Occipital lobe (tissue), 2 donors: ENCODE data around the gene NAT10. TPM values are rescaled to one million over a fixed set of nuclear protein-coding genes. Genes with fewer than 3 reads are reported as not detected.

ENCODE experiments used
- DNase-seq: peaks from one replicate; lab custom pipeline; 2025; lab: John Stamatoyannopoulos, UW
- total RNA-seq: library from RNA; depleted of rRNA; stranded (reverse); fragments of >200 nt; gene quantifications from one replicate; pipeline ENCODE4 v1.2.3, GENCODE V29; 2014

The NAT10 gene
- total RNA-seq, 1 donor from 2014 or later: 12.2 TPM

DNA sequence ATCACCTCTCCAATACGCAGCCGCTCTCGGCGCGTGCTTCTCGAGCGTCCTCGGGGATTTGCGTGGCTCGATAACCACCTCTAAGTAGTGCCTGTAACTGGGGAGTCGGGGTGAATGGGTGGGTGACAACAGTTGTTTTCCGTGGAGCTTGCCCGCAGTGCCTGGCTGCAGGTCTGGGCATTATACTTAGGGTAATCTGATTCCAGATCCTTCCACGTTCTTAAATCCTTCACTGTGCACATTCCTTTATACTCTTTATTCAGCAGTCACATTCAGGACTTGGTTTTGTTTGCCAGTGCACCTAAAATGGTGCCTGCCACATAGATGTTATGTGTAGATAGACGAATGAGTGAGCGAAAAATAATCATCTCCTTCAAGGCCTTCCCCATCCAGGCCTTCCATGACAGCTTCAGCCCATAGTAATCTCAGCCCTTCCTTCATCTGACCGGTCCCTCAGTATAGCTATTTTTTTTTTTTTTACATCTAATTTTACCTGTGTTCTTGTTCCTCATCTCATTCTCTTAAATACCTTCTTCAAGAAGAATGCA is 602 bp downstream of the NAT10 start:
- DNase-seq: no peak

GRCh38 chr11:34111722-34112270 is 6.4 kb downstream of the NAT10 start:
- DNase-seq: no peak

DNA sequence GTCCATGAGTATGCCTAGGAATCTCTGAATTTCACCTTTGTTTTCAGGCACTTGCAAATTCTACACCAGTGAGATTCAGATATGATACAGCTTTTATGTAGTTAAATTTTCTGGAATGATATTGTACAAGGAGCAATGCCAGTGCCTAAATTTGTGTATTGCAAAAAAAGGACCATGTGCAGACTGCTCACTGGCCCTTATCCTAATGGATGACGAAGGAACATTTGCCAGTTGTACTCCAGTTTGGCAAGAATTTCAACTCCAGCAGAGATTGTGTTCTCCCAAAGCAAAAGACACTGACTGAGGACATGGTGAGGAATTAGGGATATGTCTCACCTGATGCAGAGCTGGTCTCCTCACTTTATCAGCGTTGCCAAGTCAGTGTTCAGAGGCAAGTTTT is 8.6 kb downstream of the NAT10 start:
- DNase-seq: no peak

- no peak for DNase-seq
These were observed 9.0 kb downstream of the NAT10 start for GRCh38 chr11:34114471-34114870.

- no peak for DNase-seq
These were observed 15.2 kb downstream of the NAT10 start for GRCh38 chr11:34120651-34121050.

DNA sequence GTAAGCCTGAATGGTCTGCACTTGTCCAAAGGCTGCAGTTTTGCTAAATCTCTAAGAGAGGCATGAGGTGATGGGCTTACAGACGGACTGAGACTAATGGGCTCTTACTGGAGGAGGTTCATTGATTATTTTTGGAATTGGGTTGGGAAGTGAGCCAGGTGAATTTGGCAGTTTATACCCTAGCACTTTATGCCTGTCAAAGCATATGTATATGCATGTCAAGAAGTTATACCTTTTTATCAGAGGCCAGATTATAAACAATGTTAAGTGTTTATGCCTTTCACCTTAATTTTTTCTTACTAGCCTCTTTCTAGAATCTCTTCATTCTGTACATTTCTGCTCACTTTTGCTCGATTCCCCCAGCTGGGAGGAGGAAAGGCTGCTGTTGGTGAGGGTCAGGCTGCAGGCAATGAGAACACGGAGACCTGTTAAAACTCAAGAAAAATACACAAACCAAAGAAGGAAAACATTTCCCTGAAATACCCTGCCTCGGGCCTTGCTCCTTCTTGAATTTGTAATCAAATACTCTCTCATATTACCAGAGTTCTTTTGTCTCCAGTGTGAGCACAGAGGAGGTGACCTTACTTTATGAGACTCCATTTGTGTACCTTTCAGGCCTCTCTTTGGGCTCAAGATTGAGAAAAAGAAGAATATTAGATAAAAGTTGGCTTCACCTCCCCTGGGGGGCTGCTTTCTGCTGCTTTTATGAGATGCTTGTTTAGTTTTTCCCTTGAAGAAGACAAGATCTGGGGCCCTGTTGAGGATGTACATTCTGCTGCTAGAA is 19.6 kb downstream of the NAT10 start:
- no peak for DNase-seq

DNA sequence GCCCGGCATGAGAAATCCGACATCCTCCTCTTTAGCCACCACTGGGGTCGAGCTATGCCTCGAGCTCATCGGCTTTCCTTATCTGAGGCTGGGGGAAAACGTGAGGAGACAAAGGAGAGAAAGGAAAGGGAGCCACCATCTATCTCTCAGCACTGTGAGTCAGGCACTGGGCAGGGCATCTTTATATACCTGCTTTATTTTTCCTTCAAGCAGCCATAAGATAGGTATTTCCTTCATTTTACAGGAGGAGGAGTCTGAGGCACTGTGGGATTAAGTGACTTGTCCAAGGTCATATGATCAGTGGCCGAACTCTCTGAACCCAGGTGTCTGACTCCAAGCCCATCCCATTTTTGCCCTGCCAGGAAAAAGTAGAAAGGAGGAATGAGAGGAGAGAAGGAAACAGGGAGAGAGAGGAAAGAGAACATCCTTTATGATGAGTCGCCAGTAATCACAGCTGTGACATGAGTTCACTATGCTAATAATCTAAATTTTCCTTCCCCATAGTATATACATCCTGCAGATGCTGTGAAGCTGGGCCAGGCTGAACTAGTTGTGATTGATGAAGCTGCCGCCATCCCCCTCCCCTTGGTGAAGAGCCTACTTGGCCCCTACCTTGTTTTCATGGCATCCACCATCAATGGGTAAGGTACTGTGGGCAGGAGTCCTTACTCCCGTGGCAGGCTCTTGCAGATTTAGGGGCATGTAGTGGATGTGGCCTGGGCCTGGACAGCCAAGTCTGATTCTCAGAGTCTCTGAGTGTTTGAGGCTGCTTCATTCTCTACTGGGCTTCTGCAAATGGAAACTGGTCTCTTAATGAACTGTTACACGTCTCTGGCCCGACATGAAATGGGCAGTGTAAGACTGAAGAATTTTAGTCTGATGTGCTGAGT is 21.8 kb downstream of the NAT10 start:
- DNase-seq: no peak

DNA sequence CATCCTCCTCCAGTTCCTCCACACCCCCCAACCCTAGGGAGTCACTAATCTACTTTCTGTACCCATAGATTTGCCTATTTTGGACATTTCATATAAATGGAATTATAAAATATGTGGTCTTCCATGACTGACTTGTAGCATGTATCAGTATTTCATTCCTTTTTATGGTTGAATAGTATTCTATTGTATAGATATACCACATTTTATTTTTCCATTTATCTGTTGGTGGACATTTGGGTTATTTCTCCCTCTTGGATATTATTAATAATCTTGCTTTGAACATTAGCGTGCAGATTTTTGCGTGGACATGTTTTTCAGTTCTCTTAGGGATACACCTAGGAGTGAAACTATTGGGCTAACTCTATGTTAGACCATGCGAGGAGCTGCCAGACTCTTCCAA is 23.4 kb downstream of the NAT10 start:
- DNase-seq: no peak

DNA sequence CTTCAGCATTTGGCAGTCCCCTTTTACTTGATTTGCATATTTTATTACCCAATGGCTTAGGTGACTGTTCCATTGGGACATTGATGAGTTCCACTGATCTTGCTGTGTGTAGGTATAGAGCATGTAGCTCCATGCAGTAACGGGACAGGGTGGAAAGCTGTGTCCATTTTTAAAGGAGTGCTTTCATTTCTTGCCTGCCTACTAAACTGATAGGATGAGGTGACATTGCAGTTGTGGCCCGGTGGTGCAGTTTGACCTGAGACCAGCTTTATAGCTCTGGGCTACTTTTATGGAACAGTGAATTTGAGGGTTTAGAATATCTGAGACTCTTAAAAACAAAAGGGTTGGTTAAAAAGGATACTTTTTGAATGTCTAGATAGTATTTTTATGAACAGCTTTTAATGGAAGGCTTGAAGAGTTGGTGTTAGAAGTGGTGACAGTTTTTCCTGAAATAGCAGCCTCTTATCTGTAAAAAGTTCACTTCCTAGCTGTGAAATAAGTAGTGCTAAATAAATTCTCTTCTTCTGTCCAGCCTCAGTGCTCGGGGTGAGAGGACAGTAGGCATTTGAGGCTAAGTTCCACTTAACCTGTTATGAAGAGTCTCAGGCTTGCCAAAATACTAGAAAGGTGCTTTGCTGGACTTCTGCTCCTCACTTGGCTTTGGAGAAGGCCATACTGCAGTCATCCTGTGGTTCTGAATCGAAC is 27.0 kb downstream of the NAT10 start:
- DNase-seq: no peak

GRCh38 chr11:34134765-34135164 is 29.3 kb downstream of the NAT10 start:
- no peak for DNase-seq

GRCh38 chr11:34135439-34135838 is 30.0 kb downstream of the NAT10 start:
- DNase-seq: no peak

GRCh38 chr11:34136420-34136819 is 31.0 kb downstream of the NAT10 start:
- DNase-seq: no peak

DNA sequence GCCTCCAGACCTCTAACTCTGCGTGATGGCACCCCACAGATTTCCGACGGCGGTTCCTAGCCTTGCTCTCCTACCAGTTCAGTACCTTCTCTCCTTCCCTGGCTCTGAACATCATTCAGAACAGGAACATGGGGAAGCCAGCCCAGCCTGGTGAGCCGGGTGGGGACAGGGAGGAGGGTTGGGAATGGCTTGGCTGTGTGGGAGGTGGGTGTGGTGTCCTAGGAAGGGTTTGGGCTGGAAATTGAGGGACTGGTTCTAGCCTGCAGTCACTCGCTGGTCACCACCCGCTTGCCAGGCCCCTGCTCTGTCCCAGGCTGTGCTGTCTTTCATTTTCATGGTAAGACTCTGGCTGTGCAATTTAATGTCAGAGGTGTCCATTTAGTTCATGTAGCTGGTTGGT is 33.9 kb downstream of the NAT10 start:
- no peak for DNase-seq

GRCh38 chr11:34140149-34140548 is 34.7 kb downstream of the NAT10 start:
- DNase-seq: no peak

DNA sequence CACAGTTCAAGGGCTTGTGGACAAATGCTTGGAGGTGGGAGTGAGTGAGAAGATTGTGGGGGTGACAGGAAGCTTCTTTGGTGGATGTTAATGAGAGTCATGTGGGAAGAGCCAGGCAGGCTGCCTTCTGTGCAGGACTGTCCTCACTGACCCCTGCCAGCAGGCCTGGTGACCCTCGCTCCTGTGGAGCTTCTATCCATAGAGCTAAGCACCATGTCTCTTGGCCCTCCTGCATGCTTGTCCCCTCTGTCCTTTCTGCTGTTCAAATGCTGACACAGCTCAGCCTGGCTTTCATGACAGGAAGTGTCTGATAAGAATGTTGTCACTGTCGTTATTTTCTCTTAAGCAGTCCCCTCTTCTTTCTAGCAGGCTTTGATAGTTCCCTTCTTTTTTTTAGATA is 37.6 kb downstream of the NAT10 start:
- no peak for DNase-seq

DNA sequence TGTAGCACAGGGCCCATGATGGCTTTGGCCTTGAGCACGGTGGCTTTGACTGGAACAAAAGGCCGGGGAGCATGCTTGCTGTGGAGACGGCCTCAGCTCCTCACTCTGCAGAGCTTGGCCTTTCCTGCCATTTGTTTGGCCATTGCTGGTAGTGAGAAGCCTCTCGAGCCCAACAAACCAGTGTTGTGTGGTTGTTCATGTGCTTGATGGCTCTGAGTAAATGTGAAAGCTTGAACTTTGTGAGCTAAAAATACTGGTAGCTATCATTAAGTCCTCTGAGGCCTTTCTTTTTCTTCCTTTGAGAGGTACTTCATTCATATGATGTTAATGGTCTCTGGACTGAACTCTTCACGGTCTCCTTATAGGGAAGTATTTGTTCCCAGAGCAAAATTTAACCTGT is 39.6 kb downstream of the NAT10 start:
- no peak for DNase-seq

- DNase-seq: no peak
These were observed 40.5 kb downstream of the NAT10 start for GRCh38 chr11:34145847-34146381.

GRCh38 chr11:34146411-34146810 is 41.0 kb downstream of the NAT10 start:
- DNase-seq: no peak

- DNase-seq: no peak
These were observed 41.4 kb downstream of the NAT10 start for GRCh38 chr11:34146866-34147265.

- no peak for DNase-seq
These were observed 42.2 kb downstream of the NAT10 start for GRCh38 chr11:34147581-34147980.

DNA sequence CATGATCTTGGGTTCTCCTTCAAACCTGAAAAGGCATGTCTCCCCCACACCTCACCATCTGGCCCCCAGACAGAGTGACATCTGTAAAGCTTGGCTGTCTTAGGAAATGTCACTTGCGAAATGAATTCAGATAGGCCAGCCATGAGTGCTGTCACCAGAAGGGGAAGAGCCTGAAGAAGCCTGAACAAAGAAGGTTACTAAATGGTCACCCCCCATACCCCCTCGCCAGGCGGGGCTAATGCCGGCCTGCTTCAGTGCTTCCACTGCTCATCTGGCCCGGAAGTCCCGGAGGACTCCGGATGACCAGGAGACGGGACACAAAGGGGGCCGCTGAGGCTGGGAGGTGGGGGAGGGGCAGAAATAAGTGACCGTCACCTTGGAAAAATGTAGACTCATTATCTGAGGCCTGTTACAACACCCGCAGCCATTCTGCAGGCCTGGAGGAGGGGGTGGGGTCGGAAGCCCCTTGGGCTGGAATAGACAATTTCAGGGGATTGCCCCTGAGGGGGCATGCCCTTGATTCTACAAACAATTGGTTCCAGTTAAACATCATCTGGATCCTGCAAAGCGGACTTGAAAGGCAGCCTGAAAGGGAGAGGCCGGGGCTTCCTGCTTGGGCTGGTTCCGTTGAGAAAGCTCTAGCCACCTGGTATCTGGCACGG is 43.2 kb downstream of the NAT10 start:
- no peak for DNase-seq
